IPS DF 19.7 (cell line): Measurements from ENCODE around the gene HBQ1.
"Not testable (repeated sequence)": the region's sequence is repeated elsewhere in the genome, so short reads cannot be mapped to it uniquely, and the experiment has no call there.

Experiments
- DNase-seq: peaks from one replicate; pipeline ENCODE4 v3.0.0-alpha.2; 2013; ENCODE audit warnings: low read depth, low spot score

HBQ1 gene

GRCh38 chr16:180101-180675 is at the start of gene HBQ1:
HBQ1 (plus strand) TSS chr16:180459; CDS start chr16:180487, 28 bp downstream.
- no peak for DNase-seq

- DNase-seq: no peak
These were observed 49.6 kb upstream of the HBQ1 start for GRCh38 chr16:130533-131173.

- no peak for DNase-seq
These were observed 48.1 kb upstream of the HBQ1 start for GRCh38 chr16:132120-132519.

GRCh38 chr16:133716-134115 is 46.5 kb upstream of the HBQ1 start:
- DNase-seq: no peak

- DNase-seq: no peak
These were observed 42.2 kb upstream of the HBQ1 start for GRCh38 chr16:138049-138417.

GRCh38 chr16:140175-140857 is 39.9 kb upstream of the HBQ1 start:
- no peak for DNase-seq

GRCh38 chr16:142405-142967 is 37.8 kb upstream of the HBQ1 start:
- no peak for DNase-seq

- no peak for DNase-seq
These were observed 37.2 kb upstream of the HBQ1 start for GRCh38 chr16:143047-143446.

GRCh38 chr16:143456-143855 is 36.8 kb upstream of the HBQ1 start:
- DNase-seq: no peak

- DNase-seq: no peak
These were observed 35.4 kb upstream of the HBQ1 start for GRCh38 chr16:144797-145252.

GRCh38 chr16:146646-147045 is 33.6 kb upstream of the HBQ1 start:
- DNase-seq: no peak

GRCh38 chr16:149024-149660 is 31.1 kb upstream of the HBQ1 start:
- no peak for DNase-seq

GRCh38 chr16:152141-153128 is 27.8 kb upstream of the HBQ1 start, which contains the start of gene HBZ:
HBZ (plus strand) TSS chr16:152644; CDS start chr16:152910, 266 bp downstream.
- DNase-seq: no peak

- DNase-seq: not testable (repeated sequence)
These were observed 27.1 kb upstream of the HBQ1 start for GRCh38 chr16:153129-153521.

- not testable (repeated sequence) for DNase-seq
These were observed 26.6 kb upstream of the HBQ1 start for GRCh38 chr16:153550-154216.

- DNase-seq: no peak
These were observed 25.8 kb upstream of the HBQ1 start for GRCh38 chr16:154217-155030.

- DNase-seq: no peak
These were observed 25.2 kb upstream of the HBQ1 start for GRCh38 chr16:155031-155398.

GRCh38 chr16:159136-159849 is 21.0 kb upstream of the HBQ1 start:
- no peak for DNase-seq

GRCh38 chr16:160242-160641 is 20.0 kb upstream of the HBQ1 start:
- not testable (repeated sequence) for DNase-seq
